HEK293T (cell line): Measurements from ENCODE around the gene CLEC1A.

ENCODE experiments used
- CTCF ChIA-PET: fragments of 350-600 bp; formaldehyde crosslinking; extraction: SDS; loops from one replicate; lab custom pipeline; 2021; ENCODE audit warnings: antibody characterized with exemption, inconsistent platforms; lab: Yijun Ruan, JAX
- POLR2A ChIA-PET: fragments of 350-600 bp; formaldehyde crosslinking; extraction: SDS; loops from one replicate; lab custom pipeline; 2020; ENCODE audit warnings: antibody characterized with exemption, inconsistent platforms; lab: Yijun Ruan, JAX
- DNase-seq: peaks from one replicate; pipeline ENCODE4 v3.0.0; 2012; ENCODE audit warnings: mixed read lengths; ENCODE audit errors: extremely low spot score
- ARNT ChIP-seq: fragments of 450-650 bp; IDR thresholded peaks from 2 replicates; pipeline ENCODE4 v1.6.1; 2017; ENCODE audit warnings: mild to moderate bottlenecking
- BHLHE40 ChIP-seq: fragments of 450-650 bp; IDR thresholded peaks from 2 replicates; pipeline ENCODE4 v1.6.1; 2016; ENCODE audit warnings: mild to moderate bottlenecking, moderate library complexity, borderline replicate concordance
- CTBP1 ChIP-seq: fragments of 450-650 bp; IDR thresholded peaks from 2 replicates; pipeline ENCODE4 v1.6.1; 2016; ENCODE audit warnings: borderline replicate concordance
- ELF4 ChIP-seq: fragments of 450-650 bp; IDR thresholded peaks from 2 replicates; pipeline ENCODE4 v1.6.1; 2017; ENCODE audit warnings: antibody characterized with exemption
- FOXA1 ChIP-seq: fragments of 450-650 bp; IDR thresholded peaks from 2 replicates; pipeline ENCODE4 v1.6.1; 2016; ENCODE audit warnings: mild to moderate bottlenecking
- FOXK2 ChIP-seq: fragments of 450-650 bp; IDR thresholded peaks from 2 replicates; pipeline ENCODE4 v1.6.1; 2016; ENCODE audit warnings: mild to moderate bottlenecking
- FOXM1 ChIP-seq: fragments of 450-650 bp; IDR thresholded peaks from 2 replicates; pipeline ENCODE4 v1.6.1; 2017; ENCODE audit warnings: mild to moderate bottlenecking, borderline replicate concordance
- HDGF ChIP-seq: fragments of 450-650 bp; IDR thresholded peaks from 2 replicates; pipeline ENCODE4 v1.6.1; 2017; ENCODE audit warnings: antibody characterized with exemption, borderline replicate concordance
- L3MBTL2 ChIP-seq: fragments of 450-650 bp; conservative IDR thresholded peaks from 2 replicates; pipeline ENCODE4 v1.6.1; 2016; ENCODE audit warnings: mild to moderate bottlenecking
- LEF1 ChIP-seq: fragments of 450-650 bp; IDR thresholded peaks from 2 replicates; pipeline ENCODE4 v1.6.1; 2017; ENCODE audit warnings: mild to moderate bottlenecking, borderline replicate concordance
- NFRKB ChIP-seq: fragments of 450-650 bp; IDR thresholded peaks from 2 replicates; pipeline ENCODE4 v1.6.1; 2016; ENCODE audit warnings: mild to moderate bottlenecking, moderate library complexity
- PKNOX1 ChIP-seq: fragments of 450-650 bp; IDR thresholded peaks from 2 replicates; pipeline ENCODE4 v1.6.1; 2016
- SP1 ChIP-seq: fragments of 450-650 bp; IDR thresholded peaks from 2 replicates; pipeline ENCODE4 v1.6.1; 2017
- SUZ12 ChIP-seq: fragments of 450-650 bp; IDR thresholded peaks from 2 replicates; pipeline ENCODE4 v1.6.1; 2016; ENCODE audit warnings: mild to moderate bottlenecking
- TARDBP ChIP-seq: fragments of 450-650 bp; IDR thresholded peaks from 2 replicates; pipeline ENCODE4 v1.6.1; 2016
- ZNF384 ChIP-seq: fragments of 450-650 bp; IDR thresholded peaks from 2 replicates; pipeline ENCODE4 v1.6.1; 2016

The CLEC1A gene

DNA sequence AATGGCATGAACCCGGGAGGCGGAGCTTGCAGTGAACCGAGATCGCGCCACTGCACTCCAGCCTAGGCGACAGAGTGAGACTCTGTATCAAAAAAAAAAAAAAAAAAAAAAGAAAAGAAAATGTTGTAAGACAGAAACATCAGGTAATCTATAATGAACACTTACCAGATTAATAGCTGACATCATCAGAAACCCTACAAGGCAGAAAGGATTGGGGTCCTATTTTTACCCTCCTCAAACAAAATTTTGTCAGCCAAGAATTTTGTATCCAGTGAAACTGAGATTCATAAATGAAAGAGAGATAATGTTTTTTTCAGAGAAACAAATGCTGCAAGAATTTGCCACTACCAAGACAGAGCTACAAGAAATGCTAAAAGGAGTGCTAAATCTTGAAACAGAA lies 14.1 kb downstream of the CLEC1A start:
- TF ChIP-seq ELF4 (no peak), SUZ12 (no peak), TARDBP (no peak), LEF1 (no peak), BHLHE40 (no peak), ARNT (no peak), PKNOX1 (no peak), SP1 (no peak), ZNF384 (no peak), FOXK2 (no peak), NFRKB (no peak), FOXM1 (no peak), FOXA1 (no peak), L3MBTL2 (no peak), HDGF (no peak), CTBP1 (no peak)
- ChIA-PET CTCF (no interaction called here), POLR2A (no interaction called here)
- no peak for DNase-seq

- DNase-seq = no peak
- ChIA-PET CTCF (no interaction called here), POLR2A (no interaction called here)
- no peak for TF ChIP-seq TARDBP
- TF ChIP-seq ARNT = no peak
- TF ChIP-seq CTBP1 = no peak
- no peak for TF ChIP-seq FOXK2
- no peak for TF ChIP-seq FOXA1
- no peak for TF ChIP-seq PKNOX1
- TF ChIP-seq BHLHE40 = no peak
- TF ChIP-seq ELF4 = no peak
- TF ChIP-seq NFRKB = no peak
- TF ChIP-seq LEF1 = no peak
- no peak for TF ChIP-seq HDGF
- TF ChIP-seq SUZ12 = no peak
These were observed 16.5 kb downstream of the CLEC1A start for GRCh38 chr12:10082117-10082874.

DNA sequence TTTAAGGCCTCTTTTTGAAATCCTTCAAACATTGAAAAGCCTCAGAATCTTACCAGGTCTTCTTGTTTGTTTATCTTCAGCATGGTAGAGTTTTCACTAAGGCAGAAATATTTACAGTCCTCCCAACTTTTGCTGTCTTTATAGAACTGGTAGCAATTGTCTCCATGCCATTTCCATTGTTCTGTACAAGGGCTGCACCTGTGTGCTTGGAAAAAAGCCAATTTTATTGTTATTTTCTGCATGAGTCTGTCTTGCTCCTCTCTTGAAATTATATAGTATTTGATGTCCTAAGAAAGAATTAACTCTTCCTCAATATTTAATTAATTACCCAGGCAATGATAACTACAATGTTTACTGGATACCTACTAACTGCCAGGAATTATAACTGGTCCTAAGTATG lies 23.3 kb downstream of the CLEC1A start:
- TF ChIP-seq TARDBP (no peak), FOXK2 (no peak), LEF1 (no peak), ARNT (no peak), BHLHE40 (no peak), ELF4 (no peak), HDGF (no peak), NFRKB (no peak), SUZ12 (no peak), L3MBTL2 (no peak), FOXA1 (no peak), ZNF384 (no peak), FOXM1 (no peak), SP1 (no peak), CTBP1 (no peak), PKNOX1 (no peak)
- CTCF ChIA-PET = no interaction called here
- no peak for DNase-seq
- POLR2A ChIA-PET = no interaction called here

GRCh38 chr12:10073261-10073660 lies 25.5 kb downstream of the CLEC1A start:
- ChIA-PET CTCF (interaction anchor here (0.6 kb wide), 1 partner anchor 39 kb away, joined by 4 read pairs; no protein-coding TSS in a partner anchor), POLR2A (no interaction called here)

DNA sequence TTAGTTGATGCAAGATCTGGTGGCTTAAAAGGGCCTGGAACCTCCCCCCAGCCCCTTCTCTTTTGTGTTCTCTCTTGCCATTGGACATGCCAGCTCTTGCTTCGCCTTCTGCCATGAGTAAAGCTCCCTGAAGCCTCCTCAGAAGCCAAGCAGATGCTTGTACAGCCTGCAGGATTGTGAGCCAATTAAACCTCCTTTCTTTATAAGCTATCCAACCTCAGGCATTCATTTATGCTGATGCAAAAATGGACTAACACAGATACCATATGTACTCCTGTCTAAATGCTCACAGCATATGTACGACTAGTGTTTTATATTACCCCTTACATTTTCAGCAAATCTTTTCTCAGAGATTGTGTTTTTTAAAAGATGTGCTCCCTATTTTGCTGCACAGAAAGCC lies 26.7 kb downstream of the CLEC1A start:
- POLR2A ChIA-PET = no interaction called here
- TF ChIP-seq NFRKB (no peak), SUZ12 (no peak), ZNF384 (no peak), CTBP1 (no peak), ELF4 (no peak), ARNT (no peak), PKNOX1 (no peak), FOXA1 (no peak), FOXM1 (no peak), FOXK2 (no peak), BHLHE40 (no peak), LEF1 (no peak), TARDBP (no peak), L3MBTL2 (no peak), HDGF (no peak), SP1 (no peak)
- no peak for DNase-seq
- CTCF ChIA-PET = no interaction called here

More at GRCh38 chr12:10073261-10073660, 25.5 kb downstream of the CLEC1A start:
- TF ChIP-seq CTBP1 (no peak), ELF4 (no peak), ARNT (no peak)
- DNase-seq = no peak

- ChIA-PET POLR2A (no interaction called here), CTCF (no interaction called here)
- TF ChIP-seq FOXM1 (no peak), TARDBP (no peak), PKNOX1 (no peak), SP1 (no peak), HDGF (no peak), BHLHE40 (no peak), NFRKB (no peak), FOXK2 (no peak)
- no peak for DNase-seq
These were observed 28.4 kb downstream of the CLEC1A start for GRCh38 chr12:10070380-10070779.
